Activated T-helper 2 cell treated with anti-CD3 and anti-CD28 coated beads, Interferon-gamma antibody, Interleukin-2, Interleukin-4, amounts not matched to agents 10 μg/mL and 5 μg/mL and 100 μg/mL, durations not matched to agents 14 hours and 24 hours and 36 hours (primary cell): ENCODE measurements around the gene FGB. TPM values are rescaled to one million over a fixed set of nuclear protein-coding genes. Genes with fewer than 3 reads are reported as not detected.
A peak's percentile ranks its signal among the peaks of the same experiment; 100 is the strongest.

Experiments used
- DNase-seq: peaks from one replicate; pipeline ENCODE4 v3.0.0; 2021; ENCODE audit warnings: low spot score
- H3K27ac Mint-ChIP-seq: one replicate; pipeline ENCODE4 v1.8.0; 2021; ENCODE audit warnings: mixed read lengths
- H3K27me3 Mint-ChIP-seq: one replicate; pipeline ENCODE4 v1.8.0; 2021; ENCODE audit warnings: low read depth, mixed read lengths
- H3K36me3 Mint-ChIP-seq: one replicate; pipeline ENCODE4 v1.8.0; 2021; ENCODE audit warnings: low read depth, mixed read lengths
- H3K4me1 Mint-ChIP-seq: one replicate; pipeline ENCODE4 v1.8.0; 2021; ENCODE audit warnings: low read depth, mixed read lengths
- H3K4me3 Mint-ChIP-seq: one replicate; pipeline ENCODE4 v1.8.0; 2021; ENCODE audit warnings: low read depth, mild to moderate bottlenecking, moderate library complexity, mixed read lengths
- H3K9me3 Mint-ChIP-seq: one replicate; pipeline ENCODE4 v1.8.0; 2021; ENCODE audit warnings: mixed read lengths
- intact Hi-C: fragments of 100-400 bp; cut with micrococcal nuclease; formaldehyde crosslinking; loops from one replicate; pipeline ENCODE4 v1.15.1; 2023
- total RNA-seq: library from RNA; stranded (reverse); gene quantifications from 2 replicates; pipeline ENCODE4 v1.2.3, GENCODE V29; 2022

The FGB gene
- total RNA-seq, 1 donor from 2014 or later: not detected

DNA sequence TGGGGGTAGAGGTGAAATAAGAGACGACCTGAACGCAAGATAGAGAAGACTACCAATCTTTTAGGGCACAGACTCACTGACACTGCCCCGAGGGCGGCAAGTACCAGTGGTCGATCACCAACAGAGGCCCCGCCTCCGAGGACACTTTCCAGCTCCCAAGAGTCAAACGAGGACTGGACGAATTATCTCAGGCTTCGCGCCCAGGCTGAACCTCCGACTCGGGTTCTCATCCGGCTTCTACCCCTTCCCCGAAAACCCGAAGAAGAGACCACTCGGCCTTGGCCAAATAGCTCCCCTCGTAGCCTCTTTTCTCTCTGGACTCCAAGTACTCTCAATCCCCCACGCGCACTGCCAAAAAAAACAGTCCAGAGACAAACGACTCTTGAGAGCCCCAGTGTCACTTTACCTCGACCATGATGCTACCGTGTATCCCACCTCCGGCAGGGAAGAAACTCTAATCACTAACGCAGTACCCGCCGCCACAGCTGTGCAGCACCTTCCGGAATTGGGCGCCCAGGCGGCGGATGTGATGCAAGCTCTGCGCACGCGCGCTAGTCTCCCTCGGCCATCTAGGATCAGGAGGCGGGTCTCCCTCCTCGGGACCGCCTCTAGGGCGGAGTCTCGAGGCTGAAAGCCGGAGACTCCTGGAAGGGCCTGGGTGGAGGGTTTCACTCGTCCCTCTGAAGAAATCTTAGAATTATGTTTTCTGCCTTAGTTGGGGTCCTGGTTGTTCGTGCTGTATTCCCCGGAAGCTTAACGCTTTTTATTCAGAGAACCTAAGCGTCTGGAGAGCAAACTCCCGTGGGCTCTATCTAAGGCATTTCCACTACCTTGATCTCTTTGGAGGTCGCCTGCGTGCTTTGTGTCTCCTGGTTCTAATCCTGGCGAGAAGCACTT, 12.7 kb upstream of the FGB start, which contains the start of gene PLRG1:
PLRG1 (minus strand) TSS at position 507 of the 897 bp plus-strand sequence; CDS start at position 415, 92 bp downstream.
- Mint-ChIP-seq H3K27me3 (no peaks in the 10 kb centered on the region), H3K27ac (peak within 1 kb of the TSS; percentile 89), H3K9me3 (no peaks in the 10 kb centered on the region), H3K36me3 (peaks cover 24% of the 10 kb centered on the region), H3K4me1 (peaks cover 20% of the 10 kb centered on the region), H3K4me3 (peak within 1 kb of the TSS; percentile 92)
- peak; percentile 94 for DNase-seq
- intact Hi-C loops: loop anchor here (1.0 to 10.0 kb wide), 4 partner anchors 68 to 826 kb away; partner anchors contain the start of gene MAP9

DNA sequence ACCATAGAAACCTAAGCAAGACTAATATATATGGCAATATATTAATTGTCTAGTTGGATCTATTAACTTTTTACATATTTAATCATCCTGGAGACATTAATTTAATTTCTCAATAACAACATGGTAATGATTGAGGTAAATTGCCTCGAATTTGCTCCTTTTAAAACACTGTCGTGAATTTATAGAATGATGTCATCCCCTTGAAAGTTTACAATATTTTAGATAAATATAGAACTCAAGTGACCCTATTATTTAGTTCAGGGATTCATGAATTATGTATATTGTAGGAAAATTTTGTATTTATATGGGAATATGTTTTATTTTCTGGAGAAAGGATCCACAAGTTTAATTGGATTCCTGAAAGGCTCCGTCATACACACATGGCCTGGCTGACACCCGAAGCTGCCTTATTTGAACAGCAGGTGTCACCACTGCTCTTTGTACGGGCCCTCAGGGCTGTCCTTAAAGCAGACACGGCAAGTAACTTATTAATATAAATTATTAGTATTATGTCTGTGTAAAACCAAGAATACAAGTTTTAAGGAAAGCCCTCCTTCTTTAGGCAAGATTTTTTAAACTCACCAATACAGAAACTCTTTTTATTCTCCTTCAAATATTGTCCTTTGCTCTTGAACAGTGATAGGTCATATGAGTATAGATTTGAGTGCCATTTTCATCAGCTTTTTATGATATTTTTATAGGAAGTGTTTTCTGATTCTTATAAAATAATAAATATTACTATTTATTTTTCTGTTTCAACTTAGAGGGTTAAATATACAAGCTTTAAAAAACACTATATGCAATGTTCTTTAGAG, 10.7 kb upstream of the FGB start:
- intact Hi-C loops: loop anchor here (1.0 to 10.0 kb wide), 3 partner anchors 70 to 225 kb away; no protein-coding TSS in a partner anchor
- Mint-ChIP-seq H3K4me1 (peaks cover 20% of the 10 kb centered on the region), H3K4me3 (no peak overlapping the region), H3K36me3 (peaks cover 11% of the 10 kb centered on the region), H3K9me3 (peaks cover 4% of the 10 kb centered on the region), H3K27ac (no peak overlapping the region), H3K27me3 (peaks cover under 1% of the 10 kb centered on the region)
- peak; percentile 46 for DNase-seq

DNA sequence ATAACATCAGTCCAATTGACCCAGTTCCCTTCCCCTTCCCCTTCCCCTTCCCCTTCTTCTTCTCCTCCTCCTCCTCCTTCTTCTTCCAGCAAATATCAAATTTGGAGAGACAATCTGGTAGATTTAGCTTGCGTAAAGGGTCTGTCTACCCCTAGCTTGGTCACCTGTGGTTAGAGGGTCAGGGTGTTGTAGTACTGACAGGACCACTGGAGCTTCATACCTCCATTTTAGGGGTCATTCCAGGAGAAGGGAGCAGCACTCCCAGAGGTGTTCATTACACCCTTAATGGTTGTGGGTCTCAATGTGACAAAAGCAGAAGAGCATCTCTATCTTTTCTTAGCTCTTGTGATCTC, 3.7 kb upstream of the FGB start:
- Mint-ChIP-seq H3K36me3 (no peaks in the 10 kb centered on the region), H3K4me1 (no peaks in the 10 kb centered on the region), H3K27ac (no peak overlapping the region), H3K27me3 (peaks cover 8% of the 10 kb centered on the region), H3K4me3 (no peak overlapping the region), H3K9me3 (peaks cover 6% of the 10 kb centered on the region)
- intact Hi-C loops: loop anchor here (10.0 kb wide), 1 partner anchor 156 kb away; no protein-coding TSS in a partner anchor
- no peak for DNase-seq

DNA sequence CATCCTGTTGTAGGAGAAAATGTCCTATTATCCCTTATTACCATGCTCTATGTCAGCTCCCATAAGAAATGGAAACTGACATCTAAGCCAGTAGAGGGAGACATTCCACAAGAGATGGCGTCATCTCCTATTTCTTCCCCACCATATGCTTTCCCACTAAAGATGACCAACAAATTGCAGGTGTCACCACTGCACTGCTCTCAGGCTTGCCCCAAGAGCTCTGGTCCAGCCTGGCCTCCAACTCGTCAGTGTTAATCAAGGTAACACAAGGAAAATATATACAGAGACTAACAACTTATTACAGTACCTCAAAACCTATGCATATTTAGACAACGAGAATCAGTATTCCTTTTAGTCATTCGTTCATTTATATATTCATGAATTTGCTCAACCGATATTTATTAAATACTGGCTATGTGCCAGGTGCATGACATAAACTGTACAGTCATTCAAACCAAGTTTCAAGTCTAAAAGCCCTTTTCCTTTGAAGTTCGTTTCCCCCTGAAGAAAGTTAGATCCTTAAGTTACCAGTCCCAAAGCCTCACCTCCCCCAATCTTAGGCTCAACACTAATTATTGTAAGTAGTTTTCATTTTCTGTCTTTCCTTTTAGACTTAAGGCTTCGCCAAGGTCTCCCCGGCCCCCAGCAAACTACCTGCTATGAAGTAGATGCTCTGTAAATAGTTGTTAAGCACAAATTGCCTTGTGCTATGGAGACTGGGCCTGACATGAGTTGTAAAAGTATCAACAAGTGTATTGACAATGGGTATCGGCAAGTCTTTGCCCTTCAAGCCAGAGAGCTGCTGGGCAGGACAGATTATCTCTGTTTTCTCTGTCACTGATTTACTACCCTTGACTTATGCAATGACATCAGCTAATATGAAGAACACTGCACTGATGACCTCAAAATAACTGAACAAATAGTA, 3.1 kb upstream of the FGB start:
- H3K9me3 Mint-ChIP-seq: peaks cover 6% of the 10 kb centered on the region
- H3K4me1 Mint-ChIP-seq: no peaks in the 10 kb centered on the region
- H3K4me3 Mint-ChIP-seq: no peak overlapping the region
- intact Hi-C loops: loop anchor here (10.0 kb wide), 1 partner anchor 155 kb away; no protein-coding TSS in a partner anchor
- no peaks in the 10 kb centered on the region for H3K36me3 Mint-ChIP-seq
- peaks cover 8% of the 10 kb centered on the region for H3K27me3 Mint-ChIP-seq
- no peak for DNase-seq
- H3K27ac Mint-ChIP-seq: no peak overlapping the region

GRCh38 chr4:154560419-154560801, 2.4 kb upstream of the FGB start:
- peaks cover 8% of the 10 kb centered on the region for H3K27me3 Mint-ChIP-seq
- no peak overlapping the region for H3K27ac Mint-ChIP-seq
- H3K36me3 Mint-ChIP-seq: no peaks in the 10 kb centered on the region
- H3K4me1 Mint-ChIP-seq: no peaks in the 10 kb centered on the region
- intact Hi-C loops: no loop called here
- H3K4me3 Mint-ChIP-seq: no peak overlapping the region
- no peak for DNase-seq
- peaks cover 6% of the 10 kb centered on the region for H3K9me3 Mint-ChIP-seq

DNA sequence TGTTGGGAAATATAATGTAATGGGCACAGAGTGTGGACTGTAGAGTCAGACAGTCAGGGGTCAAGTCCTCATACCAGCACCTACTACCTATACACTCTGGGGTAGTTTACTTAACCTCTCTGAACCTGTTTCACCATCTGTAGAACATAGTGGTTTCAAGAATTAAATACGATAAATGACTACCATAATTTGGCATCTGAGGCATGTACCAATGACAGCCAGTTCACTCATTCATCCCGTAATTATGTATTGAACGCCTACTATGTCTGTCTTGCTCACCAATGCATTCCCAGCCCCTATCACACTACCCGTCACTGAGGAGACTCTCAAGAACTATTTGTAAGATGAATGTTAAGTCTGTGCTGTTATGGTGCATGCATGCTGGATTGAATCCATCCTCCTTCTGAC, 2.0 kb upstream of the FGB start:
- Mint-ChIP-seq H3K27ac (no peak overlapping the region), H3K4me1 (no peaks in the 10 kb centered on the region), H3K36me3 (no peaks in the 10 kb centered on the region), H3K4me3 (no peak overlapping the region), H3K27me3 (peaks cover 8% of the 10 kb centered on the region), H3K9me3 (peaks cover 6% of the 10 kb centered on the region)
- DNase-seq: no peak
- intact Hi-C loops: no loop called here

- H3K4me1 Mint-ChIP-seq: no peaks in the 10 kb centered on the region
- no peaks in the 10 kb centered on the region for H3K36me3 Mint-ChIP-seq
- DNase-seq: no peak
- intact Hi-C loops: no loop called here
- no peaks in the 10 kb centered on the region for H3K9me3 Mint-ChIP-seq
- no peak overlapping the region for H3K27ac Mint-ChIP-seq
- H3K4me3 Mint-ChIP-seq: no peak overlapping the region
- peaks cover 6% of the 10 kb centered on the region for H3K27me3 Mint-ChIP-seq
Observed at GRCh38 chr4:154564311-154564710, 1.5 kb downstream of the FGB start.

- Mint-ChIP-seq H3K27ac (no peak overlapping the region), H3K27me3 (peaks cover 6% of the 10 kb centered on the region), H3K4me3 (no peak overlapping the region), H3K9me3 (no peaks in the 10 kb centered on the region), H3K4me1 (no peaks in the 10 kb centered on the region), H3K36me3 (no peaks in the 10 kb centered on the region)
- DNase-seq: no peak
- intact Hi-C loops: no loop called here
Observed at GRCh38 chr4:154565704-154566103, 2.9 kb downstream of the FGB start.

DNA sequence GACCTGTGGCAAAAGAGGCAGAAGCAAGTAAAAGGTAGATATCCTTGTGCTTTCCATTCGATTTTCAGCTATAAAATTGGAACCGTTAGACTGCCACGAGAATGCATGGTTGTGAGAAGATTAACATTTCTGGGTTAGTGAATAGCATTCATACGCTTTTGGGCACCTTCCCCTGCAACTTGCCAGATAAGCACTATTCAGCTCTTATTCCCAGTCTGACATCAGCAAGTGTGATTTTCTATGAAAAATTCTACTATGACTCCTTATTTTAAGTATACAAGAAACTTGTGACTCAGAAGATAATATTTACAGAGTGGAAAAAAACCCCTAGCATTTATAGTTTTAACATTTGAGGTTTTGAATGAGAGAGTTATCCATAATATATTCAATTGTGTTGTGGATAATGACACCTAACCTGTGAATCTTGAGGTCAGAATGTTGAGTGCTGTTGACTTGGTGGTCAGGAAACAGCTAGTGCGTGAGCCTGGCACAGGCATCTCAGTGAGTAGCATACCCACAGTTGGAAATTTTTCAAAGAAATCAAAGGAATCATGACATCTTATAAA, 3.9 kb downstream of the FGB start:
- no peak for DNase-seq
- Mint-ChIP-seq H3K4me1 (no peaks in the 10 kb centered on the region), H3K27me3 (peaks cover 6% of the 10 kb centered on the region), H3K9me3 (no peaks in the 10 kb centered on the region), H3K27ac (no peak overlapping the region), H3K36me3 (no peaks in the 10 kb centered on the region), H3K4me3 (no peak overlapping the region)
- intact Hi-C loops: no loop called here

- no peaks in the 10 kb centered on the region for H3K4me1 Mint-ChIP-seq
- no peak for DNase-seq
- H3K36me3 Mint-ChIP-seq: no peaks in the 10 kb centered on the region
- H3K4me3 Mint-ChIP-seq: no peak overlapping the region
- H3K27me3 Mint-ChIP-seq: peaks cover 1% of the 10 kb centered on the region
- no peaks in the 10 kb centered on the region for H3K9me3 Mint-ChIP-seq
- intact Hi-C loops: no loop called here
- H3K27ac Mint-ChIP-seq: no peak overlapping the region
Observed at GRCh38 chr4:154569028-154569427, 6.2 kb downstream of the FGB start.

DNA sequence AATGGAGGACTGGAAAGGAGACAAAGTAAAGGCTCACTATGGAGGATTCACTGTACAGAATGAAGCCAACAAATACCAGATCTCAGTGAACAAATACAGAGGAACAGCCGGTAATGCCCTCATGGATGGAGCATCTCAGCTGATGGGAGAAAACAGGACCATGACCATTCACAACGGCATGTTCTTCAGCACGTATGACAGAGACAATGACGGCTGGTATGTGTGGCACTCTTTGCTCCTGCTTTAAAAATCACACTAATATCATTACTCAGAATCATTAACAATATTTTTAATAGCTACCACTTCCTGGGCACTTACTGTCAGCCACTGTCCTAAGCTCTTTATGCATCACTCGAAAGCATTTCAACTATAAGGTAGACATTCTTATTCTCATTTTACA, 6.8 kb downstream of the FGB start:
- intact Hi-C loops: no loop called here
- Mint-ChIP-seq H3K27me3 (peaks cover 1% of the 10 kb centered on the region), H3K4me1 (no peaks in the 10 kb centered on the region), H3K4me3 (no peak overlapping the region), H3K9me3 (no peaks in the 10 kb centered on the region), H3K27ac (no peak overlapping the region), H3K36me3 (no peaks in the 10 kb centered on the region)
- no peak for DNase-seq
